Tracheal epithelial cell (primary cell): ENCODE data around the gene PIBF1. TPM values are rescaled to one million over a fixed set of nuclear protein-coding genes. Genes with fewer than 3 reads are reported as not detected.

Experiments used
- total RNA-seq: library from RNA; depleted of rRNA; stranded (reverse); fragments of >200 nt; gene quantifications from 2 replicates; pipeline ENCODE4 v1.2.1, GENCODE V29; 2014

The PIBF1 gene
- total RNA-seq: 14.7 and 25.8 TPM in 2 replicates

GRCh38 chr13:72781451-72782439, at the start of gene PIBF1, which contains the start of gene DIS3:
Gene PIBF1, plus strand, starts transcription at chr13:72782133. Its CDS starts 1,337 bp downstream, at chr13:72783470.
Gene DIS3, minus strand, starts transcription at chr13:72781900. Its CDS starts 68 bp downstream, at chr13:72781832.

GRCh38 chr13:73058736-73059459, 277.0 kb downstream of the PIBF1 start, which contains the start of gene KLF5:
Gene KLF5, plus strand, starts transcription at chr13:73059005. Its CDS starts 323 bp downstream, at chr13:73059328.

Other genes starting within 250 kb of the PIBF1 start
- 7.5 and 11.3 TPM in 2 replicates for gene MZT1, start 54.5 kb upstream of the PIBF1 start, total RNA-seq
- gene BORA, start 54.2 kb upstream of the PIBF1 start, total RNA-seq: 2.4 and 3.2 TPM in 2 replicates
- 36.9 and 37.3 TPM in 2 replicates for gene DIS3, start 233 bp upstream of the PIBF1 start, total RNA-seq